Measurements from ENCODE around the gene POLR2E. TPM values are rescaled to one million over a fixed set of nuclear protein-coding genes. Genes with fewer than 3 reads are reported as not detected.

Gene POLR2E
- total RNA-seq, 2 experiments from 2014 or later = 45.8 to 49.0 TPM

GRCh38 chr19:1055886-1056620, 39.1 kb downstream of the POLR2E start:
- ChIA-PET POLR2A (interaction anchor here (2.6 to 6.1 kb wide), 3 partner anchors 11 to 31 kb away, joined by 10 to 53 read pairs (median 48); partner anchors contain the start of gene ARHGAP45), CTCF (no interaction called here)
- H3K27me3 ChIP-seq (ENCODE audit: control insufficient read depth in 1 of 2, insufficient read depth in 2 of 2, low read length in 2 of 2) = no peaks in the 10 kb centered on the region
- H3K27ac Mint-ChIP-seq = no peak overlapping the region
- TF ChIP-seq, protein P1, sequence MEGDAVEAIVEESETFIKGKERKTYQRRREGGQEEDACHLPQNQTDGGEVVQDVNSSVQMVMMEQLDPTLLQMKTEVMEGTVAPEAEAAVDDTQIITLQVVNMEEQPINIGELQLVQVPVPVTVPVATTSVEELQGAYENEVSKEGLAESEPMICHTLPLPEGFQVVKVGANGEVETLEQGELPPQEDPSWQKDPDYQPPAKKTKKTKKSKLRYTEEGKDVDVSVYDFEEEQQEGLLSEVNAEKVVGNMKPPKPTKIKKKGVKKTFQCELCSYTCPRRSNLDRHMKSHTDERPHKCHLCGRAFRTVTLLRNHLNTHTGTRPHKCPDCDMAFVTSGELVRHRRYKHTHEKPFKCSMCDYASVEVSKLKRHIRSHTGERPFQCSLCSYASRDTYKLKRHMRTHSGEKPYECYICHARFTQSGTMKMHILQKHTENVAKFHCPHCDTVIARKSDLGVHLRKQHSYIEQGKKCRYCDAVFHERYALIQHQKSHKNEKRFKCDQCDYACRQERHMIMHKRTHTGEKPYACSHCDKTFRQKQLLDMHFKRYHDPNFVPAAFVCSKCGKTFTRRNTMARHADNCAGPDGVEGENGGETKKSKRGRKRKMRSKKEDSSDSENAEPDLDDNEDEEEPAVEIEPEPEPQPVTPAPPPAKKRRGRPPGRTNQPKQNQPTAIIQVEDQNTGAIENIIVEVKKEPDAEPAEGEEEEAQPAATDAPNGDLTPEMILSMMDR (IDR thresholded peaks at IDR 0.05) = no peak
- no peaks in the 10 kb centered on the region for H3K9me3 Mint-ChIP-seq
- H3K36me3 ChIP-seq (ENCODE audit: insufficient read depth, low read length) = peaks cover 36% of the 10 kb centered on the region
- H3K9me3 ChIP-seq (ENCODE audit: control insufficient read depth in 1 of 2, insufficient read depth in 1 of 2, low read length in 2 of 2) = peaks cover 6 to 17% of the 10 kb centered on the region in 2 experiments
- no peaks in the 10 kb centered on the region for H3K27me3 Mint-ChIP-seq
- peaks cover 34% of the 10 kb centered on the region for H3K4me1 ChIP-seq (ENCODE audit: insufficient read depth, low read length)
- no peak overlapping the region for H3K27ac ChIP-seq (ENCODE audit: low read depth in 1 of 2, low read length in 2 of 2)
- intact Hi-C loops (cut with DNase I, micrococcal nuclease) = no loop called here
- ATAC-seq (ENCODE audit: poor library complexity) (no peak), DNase-seq (no peak)
- peaks cover 32% of the 10 kb centered on the region for H3K4me1 Mint-ChIP-seq (ENCODE audit: low read depth)
- H3K36me3 Mint-ChIP-seq (ENCODE audit: low read depth) = peaks cover 68% of the 10 kb centered on the region
- no peak overlapping the region for H3K4me3 ChIP-seq (ENCODE audit: low read length)
- H3K4me3 Mint-ChIP-seq = no peak overlapping the region

DNA sequence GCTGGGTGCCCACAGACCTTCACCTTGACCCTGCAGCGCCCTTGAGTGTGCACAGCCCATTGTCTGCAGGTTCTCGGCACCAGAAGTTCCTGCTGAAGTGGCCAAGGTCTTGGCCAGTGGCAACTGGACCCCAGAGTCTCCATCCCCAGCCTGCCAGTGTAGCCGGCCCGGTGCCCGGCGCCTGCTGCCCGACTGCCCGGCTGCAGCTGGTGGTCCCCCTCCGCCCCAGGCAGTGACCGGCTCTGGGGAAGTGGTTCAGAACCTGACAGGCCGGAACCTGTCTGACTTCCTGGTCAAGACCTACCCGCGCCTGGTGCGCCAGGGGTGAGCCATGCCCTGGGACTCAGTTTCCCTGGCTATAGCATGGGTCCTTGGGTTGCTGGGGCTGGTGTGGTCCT, 40.1 kb downstream of the POLR2E start:
- CTCF ChIA-PET = interaction anchor here (0.7 to 1.6 kb wide), 2 partner anchors 10 to 202 kb away, joined by 4 to 6 read pairs; no protein-coding TSS in a partner anchor
- Mint-ChIP-seq H3K4me3 (no peak overlapping the region), H3K36me3 (ENCODE audit: low read depth) (peaks cover 72% of the 10 kb centered on the region)

DNA sequence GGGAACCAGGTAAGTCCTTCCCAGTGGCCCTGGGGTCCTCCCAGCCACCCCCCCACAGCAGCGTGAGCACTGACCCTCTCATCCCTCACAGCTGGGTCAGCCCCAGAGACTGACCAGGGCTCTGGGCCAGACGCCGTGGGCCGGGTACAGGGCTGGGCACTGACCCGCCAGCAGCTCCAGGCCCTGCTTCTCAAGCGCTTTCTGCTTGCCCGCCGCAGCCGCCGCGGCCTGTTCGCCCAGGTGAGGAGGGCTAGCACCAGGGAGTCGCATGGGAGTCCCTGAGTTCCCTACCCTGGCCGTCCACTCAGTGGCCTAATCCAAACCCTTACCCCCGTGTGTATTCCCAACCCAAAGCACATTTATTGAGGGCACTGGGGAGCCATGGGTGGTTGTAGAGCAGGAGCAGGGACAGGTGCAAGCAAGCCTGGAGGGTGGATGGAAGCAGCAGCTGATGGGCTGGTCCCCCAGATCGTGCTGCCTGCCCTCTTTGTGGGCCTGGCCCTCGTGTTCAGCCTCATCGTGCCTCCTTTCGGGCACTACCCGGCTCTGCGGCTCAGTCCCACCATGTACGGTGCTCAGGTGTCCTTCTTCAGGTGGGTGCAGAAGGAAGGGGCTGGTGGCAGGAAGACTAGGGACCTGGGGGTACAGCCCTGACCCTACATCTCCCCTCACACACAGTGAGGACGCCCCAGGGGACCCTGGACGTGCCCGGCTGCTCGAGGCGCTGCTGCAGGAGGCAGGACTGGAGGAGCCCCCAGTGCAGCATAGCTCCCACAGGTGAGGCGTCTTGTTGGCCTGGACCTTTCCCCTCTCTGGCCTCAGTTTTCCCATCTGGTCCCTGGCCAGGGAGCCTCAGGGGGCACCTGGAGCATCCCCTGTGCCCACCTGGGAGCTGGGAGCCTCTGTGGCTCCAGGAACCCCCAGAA, 40.8 kb downstream of the POLR2E start:
- H3K36me3 ChIP-seq (ENCODE audit: insufficient read depth, low read length) = peaks cover 37% of the 10 kb centered on the region
- Mint-ChIP-seq H3K27ac (no peak overlapping the region), H3K4me1 (ENCODE audit: low read depth) (peaks cover 32% of the 10 kb centered on the region), H3K9me3 (no peaks in the 10 kb centered on the region), H3K27me3 (no peaks in the 10 kb centered on the region), H3K4me3 (no peak overlapping the region), H3K36me3 (ENCODE audit: low read depth) (peaks cover 66% of the 10 kb centered on the region)
- intact Hi-C loops (cut with DNase I, micrococcal nuclease) = no loop called here
- no peak overlapping the region for H3K27ac ChIP-seq (ENCODE audit: low read depth in 1 of 2, low read length in 2 of 2)
- H3K27me3 ChIP-seq (ENCODE audit: control insufficient read depth in 1 of 2, insufficient read depth in 2 of 2, low read length in 2 of 2) = no peaks in the 10 kb centered on the region
- peaks cover 6 to 17% of the 10 kb centered on the region in 2 experiments for H3K9me3 ChIP-seq (ENCODE audit: control insufficient read depth in 1 of 2, insufficient read depth in 1 of 2, low read length in 2 of 2)
- ChIA-PET CTCF (interaction anchor here (0.7 to 1.6 kb wide), 2 partner anchors 10 to 202 kb away, joined by 4 to 6 read pairs; no protein-coding TSS in a partner anchor), POLR2A (interaction anchor here (0.6 to 6.1 kb wide), 6 partner anchors 13 to 192 kb away, joined by 3 to 48 read pairs (median 4); partner anchors contain the start of gene ARHGAP45)
- peaks cover 34% of the 10 kb centered on the region for H3K4me1 ChIP-seq (ENCODE audit: insufficient read depth, low read length)
- ATAC-seq (ENCODE audit: poor library complexity) (no peak), DNase-seq (no peak)
- no peak overlapping the region for H3K4me3 ChIP-seq (ENCODE audit: low read length)
- TF ChIP-seq, protein P1 (IDR thresholded peaks at IDR 0.05) = no peak

More for the DNA sequence above, 40.1 kb downstream of the POLR2E start:
- DNase-seq (no peak), ATAC-seq (ENCODE audit: poor library complexity) (no peak)
- POLR2A ChIA-PET = interaction anchor here (1.7 to 6.1 kb wide), 3 partner anchors 12 to 31 kb away, joined by 6 to 48 read pairs (median 10); partner anchors contain the start of gene ARHGAP45
- no peaks in the 10 kb centered on the region for H3K27me3 ChIP-seq (ENCODE audit: control insufficient read depth in 1 of 2, insufficient read depth in 2 of 2, low read length in 2 of 2)
- no peak overlapping the region for H3K27ac ChIP-seq (ENCODE audit: low read depth in 1 of 2, low read length in 2 of 2)
- TF ChIP-seq, protein P1 (IDR thresholded peaks at IDR 0.05) = no peak
- Mint-ChIP-seq H3K9me3 (no peaks in the 10 kb centered on the region), H3K4me1 (ENCODE audit: low read depth) (peaks cover 32% of the 10 kb centered on the region), H3K27ac (no peak overlapping the region), H3K27me3 (no peaks in the 10 kb centered on the region)
- H3K36me3 ChIP-seq (ENCODE audit: insufficient read depth, low read length) = peaks cover 37% of the 10 kb centered on the region
- H3K4me3 ChIP-seq (ENCODE audit: low read length) = no peak overlapping the region
- peaks cover 6 to 17% of the 10 kb centered on the region in 2 experiments for H3K9me3 ChIP-seq (ENCODE audit: control insufficient read depth in 1 of 2, insufficient read depth in 1 of 2, low read length in 2 of 2)
- H3K4me1 ChIP-seq (ENCODE audit: insufficient read depth, low read length) = peaks cover 34% of the 10 kb centered on the region
- intact Hi-C loops (cut with DNase I, micrococcal nuclease) = no loop called here

Measured in CD4-positive, alpha-beta T cell (primary cell).